Choroid plexus epithelial cell (primary cell): ENCODE data around the gene LRRC61.

ENCODE experiments used
- DNase-seq: peaks from one replicate; pipeline ENCODE4 v3.0.0-alpha.2; 2010; ENCODE audit warnings: low read depth
- H3K4me3 ChIP-seq: 2 replicates; pipeline ENCODE4 v1.5.1; 2011; ENCODE audit warnings: low read depth, mild to moderate bottlenecking, control low read depth, low read length, moderate library complexity
- CTCF ChIP-seq: conservative IDR thresholded peaks from 2 replicates; pipeline ENCODE4 v1.5.1; 2011; ENCODE audit warnings: low read depth, mild to moderate bottlenecking, control low read depth, inconsistent platforms, low read length, moderate library complexity

LRRC61 gene

DNA sequence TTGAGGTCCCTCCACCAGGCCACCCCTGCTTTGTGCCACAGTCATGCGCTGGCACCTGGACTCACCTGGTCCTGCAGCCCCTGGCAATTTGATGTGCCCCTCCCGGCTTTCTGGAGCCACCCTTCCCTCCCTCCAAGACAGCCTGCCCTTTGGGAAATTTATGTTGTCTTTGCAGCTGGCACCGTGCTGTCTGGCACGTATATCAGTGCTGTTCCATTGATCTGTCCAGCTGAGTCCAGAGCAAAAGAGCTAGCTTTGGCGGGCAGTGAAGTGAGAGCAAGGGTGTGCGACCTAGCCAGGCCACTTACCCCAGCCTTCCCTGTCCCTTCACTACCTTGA is 12.6 kb downstream of the LRRC61 start:
- TF ChIP-seq CTCF: no peak
- H3K4me3 ChIP-seq: no peak overlapping the region
- no peak for DNase-seq

GRCh38 chr7:150336746-150337145 is 13.6 kb downstream of the LRRC61 start:
- DNase-seq: no peak
- no peak overlapping the region for H3K4me3 ChIP-seq
- TF ChIP-seq CTCF: no peak

DNA sequence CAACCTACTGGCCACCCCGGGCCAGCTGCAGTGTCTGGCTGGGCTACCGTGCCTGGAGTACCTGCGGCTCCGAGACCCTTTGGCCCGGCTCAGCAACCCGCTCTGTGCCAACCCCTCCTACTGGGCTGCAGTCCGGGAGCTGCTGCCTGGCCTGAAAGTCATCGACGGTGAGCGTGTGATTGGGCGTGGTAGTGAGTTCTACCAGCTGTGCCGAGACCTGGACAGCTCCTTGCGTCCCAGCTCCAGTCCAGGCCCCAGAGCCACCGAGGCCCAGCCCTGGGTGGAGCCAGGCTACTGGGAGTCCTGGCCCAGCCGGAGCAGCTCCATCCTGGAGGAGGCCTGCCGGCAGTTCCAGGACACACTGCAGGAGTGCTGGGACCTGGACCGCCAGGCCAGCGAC is 14.0 kb downstream of the LRRC61 start:
- DNase-seq: no peak
- no peak for TF ChIP-seq CTCF
- no peak overlapping the region for H3K4me3 ChIP-seq

DNA sequence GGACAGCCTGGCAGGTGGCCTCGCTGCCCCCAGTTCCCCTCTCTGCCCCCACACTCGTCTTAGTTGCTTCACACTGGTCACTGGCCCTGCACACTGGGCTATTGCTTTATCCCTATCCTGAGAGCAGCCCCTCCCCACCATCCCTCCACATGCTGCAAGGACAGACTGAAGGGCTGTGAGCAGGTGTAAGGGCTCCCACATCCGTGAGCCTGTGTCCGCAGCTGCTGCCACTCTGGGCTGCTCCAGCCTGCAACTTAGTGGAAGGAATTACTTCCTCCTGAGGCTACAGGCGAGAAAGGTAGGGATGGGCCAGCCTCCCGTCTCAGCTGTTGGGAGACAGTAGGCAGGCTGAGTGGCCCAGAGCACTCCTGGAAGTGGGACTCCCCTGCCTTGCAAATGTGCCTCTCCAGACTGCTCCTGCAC is 14.5 kb downstream of the LRRC61 start:
- no peak for DNase-seq
- no peak overlapping the region for H3K4me3 ChIP-seq
- TF ChIP-seq CTCF: no peak

DNA sequence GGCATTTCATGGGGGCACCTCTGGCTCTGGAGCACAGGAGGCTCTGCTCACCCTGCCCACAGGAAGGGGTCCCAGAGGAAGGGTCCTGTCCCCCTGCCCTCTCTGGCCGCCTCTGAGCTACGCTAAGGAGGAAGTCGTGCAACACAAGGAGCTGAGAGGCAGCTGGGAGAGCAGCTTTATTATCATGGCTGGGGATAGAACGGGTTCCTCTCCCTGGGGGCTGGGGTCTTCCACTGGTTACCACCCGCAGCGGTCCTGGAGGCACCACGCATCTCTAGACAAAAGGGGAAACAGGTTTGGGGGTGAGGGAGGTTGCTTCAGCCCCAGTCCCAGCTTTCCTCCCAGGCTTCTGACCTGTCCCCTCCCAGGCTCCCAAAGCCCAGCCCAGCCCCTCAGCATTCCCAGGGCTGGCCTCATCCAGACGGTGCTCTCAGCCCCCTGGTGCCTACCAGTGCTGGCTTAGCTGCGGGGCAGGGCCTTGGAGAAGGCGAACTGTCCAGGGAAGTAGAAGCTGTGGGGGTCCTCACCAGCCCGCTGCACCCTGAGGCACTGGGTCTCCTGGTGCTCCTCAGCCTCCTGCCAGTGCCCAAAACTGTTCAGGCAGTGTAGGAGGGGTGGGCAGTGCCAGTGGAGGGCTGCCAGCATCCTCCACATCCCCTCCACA is 15.1 kb downstream of the LRRC61 start:
- no peak for DNase-seq
- no peak for TF ChIP-seq CTCF
- H3K4me3 ChIP-seq: no peak overlapping the region

GRCh38 chr7:150339409-150339809 is 16.3 kb downstream of the LRRC61 start:
- H3K4me3 ChIP-seq: no peak overlapping the region
- peak; percentile 12 for DNase-seq
- no peak for TF ChIP-seq CTCF

DNA sequence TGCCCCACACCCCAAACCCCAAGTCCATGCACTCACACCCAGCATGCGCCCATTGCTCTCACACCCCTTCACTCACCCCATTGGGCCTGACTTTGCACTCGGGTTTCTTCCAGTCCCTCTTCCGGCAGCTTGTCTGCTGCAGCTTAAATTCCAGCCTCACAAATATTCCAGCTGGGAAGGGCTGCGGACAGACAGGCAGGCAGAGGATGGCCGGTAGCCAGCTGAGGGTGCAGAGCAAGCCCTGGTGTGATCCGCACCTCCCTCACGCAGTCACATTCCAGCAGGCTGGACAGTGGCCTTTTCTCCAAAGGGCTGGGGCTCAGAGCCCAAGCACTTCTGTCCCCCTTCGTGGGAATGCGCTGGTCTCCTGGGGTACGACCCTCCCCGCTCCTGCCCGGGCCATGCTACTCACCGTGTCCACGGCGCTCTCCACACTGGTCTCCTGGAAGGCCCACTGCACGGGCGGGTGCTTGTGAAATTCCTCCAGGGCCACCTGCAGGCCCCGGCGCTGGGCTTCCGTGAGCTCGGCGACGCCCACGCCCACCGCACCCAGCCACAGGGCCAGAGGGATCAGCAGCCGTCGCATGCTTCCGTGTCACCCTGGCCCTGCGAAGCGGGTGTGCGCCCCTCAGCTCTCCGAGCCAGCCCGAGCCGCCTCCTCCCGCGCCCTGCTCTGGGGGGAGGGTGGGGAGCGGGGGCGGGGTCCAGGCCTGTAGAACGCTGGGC is 17.0 kb downstream of the LRRC61 start:
- no peak for TF ChIP-seq CTCF
- peak; percentile 37 for DNase-seq
- H3K4me3 ChIP-seq: peak overlapping the region; percentile 34
